Activated CD8-positive, alpha-beta T cell treated with anti-CD3 and anti-CD28 coated beads, Interleukin-2, amount 10 ng/mL, durations not matched to agents 7 days and 5 days (primary cell): ENCODE measurements around the gene SLC27A6. TPM values are rescaled to one million over a fixed set of nuclear protein-coding genes. Genes with fewer than 3 reads are reported as not detected.

ENCODE experiments used
- ATAC-seq: fragments of 150-1000 bp; cut with Tn5 transposase; one replicate; pipeline ENCODE4 v1.10.0; 2021; ENCODE audit warnings: moderate library complexity
- CTCF ChIA-PET: fragments of 350-600 bp; sonication (Branson Sonifier 250); formaldehyde crosslinking; loops from one replicate; lab custom pipeline; 2021; ENCODE audit warnings: antibody characterized with exemption; lab: Charles Lee
- POLR2A ChIA-PET: fragments of 350-600 bp; sonication (Branson Sonifier 250); formaldehyde crosslinking; loops from one replicate; lab custom pipeline; 2021; ENCODE audit warnings: antibody characterized with exemption; lab: Charles Lee
- DNase-seq: peaks from one replicate; pipeline ENCODE4 v3.0.0-alpha.2; 2020
- H3K27ac Mint-ChIP-seq: one replicate; pipeline ENCODE4 v1.8.0; 2021; ENCODE audit warnings: mild to moderate bottlenecking, mixed read lengths
- H3K27me3 Mint-ChIP-seq: one replicate; pipeline ENCODE4 v1.8.0; 2021; ENCODE audit warnings: low read depth, mixed read lengths
- H3K36me3 Mint-ChIP-seq: one replicate; pipeline ENCODE4 v1.8.0; 2021; ENCODE audit warnings: low read depth, mixed read lengths
- H3K4me1 Mint-ChIP-seq: one replicate; pipeline ENCODE4 v1.8.0; 2021; ENCODE audit warnings: low read depth, mixed read lengths
- H3K4me3 Mint-ChIP-seq: one replicate; pipeline ENCODE4 v1.8.0; 2021; ENCODE audit warnings: mild to moderate bottlenecking, mixed read lengths
- H3K9me3 Mint-ChIP-seq: one replicate; pipeline ENCODE4 v1.8.0; 2022; ENCODE audit warnings: mixed read lengths; ENCODE audit not compliant: insufficient read depth
- total RNA-seq, 2 experiments: library from RNA; stranded (reverse); gene quantifications; one replicate each; pipeline ENCODE4 v1.2.3, GENCODE V29; 2021

SLC27A6 gene
- total RNA-seq, 2 experiments from 2014 or later: not detected

GRCh38 chr5:128965638-128966302 lies 482 bp downstream of the SLC27A6 start:
- DNase-seq: no peak
- Mint-ChIP-seq H3K27ac (no peak overlapping the region), H3K27me3 (peaks cover 13% of the 10 kb centered on the region), H3K36me3 (peaks cover 2% of the 10 kb centered on the region), H3K4me3 (no peak overlapping the region), H3K9me3 (no peaks in the 10 kb centered on the region), H3K4me1 (peaks cover 3% of the 10 kb centered on the region)
- CTCF ChIA-PET: interaction anchor here (2.0 kb wide), 1 partner anchor 60 kb away, joined by 6 read pairs; no protein-coding TSS in a partner anchor
- no peak for ATAC-seq
- POLR2A ChIA-PET: no interaction called here

- no peak for ATAC-seq
Observed at GRCh38 chr5:128966375-128966774, 1.1 kb downstream of the SLC27A6 start.

GRCh38 chr5:128966846-128967245 lies 1.6 kb downstream of the SLC27A6 start:
- peaks cover 3% of the 10 kb centered on the region for H3K4me1 Mint-ChIP-seq

More at GRCh38 chr5:128966375-128966774, 1.1 kb downstream of the SLC27A6 start:
- H3K36me3 Mint-ChIP-seq: peaks cover 2% of the 10 kb centered on the region
- H3K27me3 Mint-ChIP-seq: peaks cover 13% of the 10 kb centered on the region
- CTCF ChIA-PET: no interaction called here
- no peak overlapping the region for H3K27ac Mint-ChIP-seq
- no peaks in the 10 kb centered on the region for H3K9me3 Mint-ChIP-seq
- no peak overlapping the region for H3K4me3 Mint-ChIP-seq
- POLR2A ChIA-PET: no interaction called here
- peaks cover 3% of the 10 kb centered on the region for H3K4me1 Mint-ChIP-seq
- no peak for DNase-seq

GRCh38 chr5:128973244-128973643 lies 8.0 kb downstream of the SLC27A6 start:
- CTCF ChIA-PET: no interaction called here
- no peak overlapping the region for H3K4me3 Mint-ChIP-seq

More at GRCh38 chr5:128966846-128967245, 1.6 kb downstream of the SLC27A6 start:
- Mint-ChIP-seq H3K27me3 (peaks cover 13% of the 10 kb centered on the region), H3K27ac (no peak overlapping the region), H3K4me3 (no peak overlapping the region), H3K9me3 (no peaks in the 10 kb centered on the region), H3K36me3 (peaks cover 2% of the 10 kb centered on the region)
- DNase-seq (no peak), ATAC-seq (no peak)
- CTCF ChIA-PET: no interaction called here
- POLR2A ChIA-PET: no interaction called here

GRCh38 chr5:128974567-128974966 lies 9.3 kb downstream of the SLC27A6 start:
- H3K27me3 Mint-ChIP-seq: peaks cover 2% of the 10 kb centered on the region
- CTCF ChIA-PET: no interaction called here
- no peaks in the 10 kb centered on the region for H3K36me3 Mint-ChIP-seq
- DNase-seq: no peak
- peaks cover 5% of the 10 kb centered on the region for H3K9me3 Mint-ChIP-seq
- H3K4me1 Mint-ChIP-seq: peaks cover 5% of the 10 kb centered on the region
- ATAC-seq: no peak
- H3K4me3 Mint-ChIP-seq: no peak overlapping the region
- H3K27ac Mint-ChIP-seq: no peak overlapping the region
- POLR2A ChIA-PET: no interaction called here

More at GRCh38 chr5:128973244-128973643, 8.0 kb downstream of the SLC27A6 start:
- no peak for DNase-seq
- H3K4me1 Mint-ChIP-seq: peaks cover 5% of the 10 kb centered on the region
- H3K36me3 Mint-ChIP-seq: no peaks in the 10 kb centered on the region
- peaks cover 5% of the 10 kb centered on the region for H3K9me3 Mint-ChIP-seq
- peaks cover 2% of the 10 kb centered on the region for H3K27me3 Mint-ChIP-seq
- no peak for ATAC-seq
- no peak overlapping the region for H3K27ac Mint-ChIP-seq
- POLR2A ChIA-PET: no interaction called here

GRCh38 chr5:128979761-128980160 lies 14.5 kb downstream of the SLC27A6 start:
- H3K27ac Mint-ChIP-seq: no peak overlapping the region
- no peak overlapping the region for H3K4me3 Mint-ChIP-seq
- H3K27me3 Mint-ChIP-seq: no peaks in the 10 kb centered on the region
- ChIA-PET CTCF (no interaction called here), POLR2A (no interaction called here)
- no peaks in the 10 kb centered on the region for H3K36me3 Mint-ChIP-seq
- peaks cover under 1% of the 10 kb centered on the region for H3K4me1 Mint-ChIP-seq
- ATAC-seq (no peak), DNase-seq (no peak)
- no peaks in the 10 kb centered on the region for H3K9me3 Mint-ChIP-seq

- ChIA-PET POLR2A (no interaction called here), CTCF (interaction anchor here (0.6 kb wide), 1 partner anchor 26 kb away, joined by 3 read pairs; no protein-coding TSS in a partner anchor)
- ATAC-seq (no peak), DNase-seq (no peak)
- Mint-ChIP-seq H3K4me1 (no peaks in the 10 kb centered on the region), H3K27ac (no peak overlapping the region), H3K27me3 (no peaks in the 10 kb centered on the region), H3K36me3 (no peaks in the 10 kb centered on the region), H3K4me3 (no peak overlapping the region), H3K9me3 (no peaks in the 10 kb centered on the region)
Observed at GRCh38 chr5:128980917-128981316, 15.6 kb downstream of the SLC27A6 start.

GRCh38 chr5:128984480-128984879 lies 19.2 kb downstream of the SLC27A6 start:
- H3K4me1 Mint-ChIP-seq: no peaks in the 10 kb centered on the region
- H3K4me3 Mint-ChIP-seq: no peak overlapping the region
- DNase-seq: no peak
- H3K36me3 Mint-ChIP-seq: no peaks in the 10 kb centered on the region
- no peaks in the 10 kb centered on the region for H3K9me3 Mint-ChIP-seq
- no peak overlapping the region for H3K27ac Mint-ChIP-seq
- no peaks in the 10 kb centered on the region for H3K27me3 Mint-ChIP-seq
- CTCF ChIA-PET: no interaction called here
- POLR2A ChIA-PET: no interaction called here
- no peak for ATAC-seq

- no peaks in the 10 kb centered on the region for H3K27me3 Mint-ChIP-seq
- no peak for ATAC-seq
- no peak for DNase-seq
- H3K4me3 Mint-ChIP-seq: no peak overlapping the region
- ChIA-PET CTCF (no interaction called here), POLR2A (no interaction called here)
- no peaks in the 10 kb centered on the region for H3K9me3 Mint-ChIP-seq
- H3K4me1 Mint-ChIP-seq: no peaks in the 10 kb centered on the region
- no peaks in the 10 kb centered on the region for H3K36me3 Mint-ChIP-seq
- no peak overlapping the region for H3K27ac Mint-ChIP-seq
Observed at GRCh38 chr5:128988476-128988875, 23.2 kb downstream of the SLC27A6 start.

GRCh38 chr5:129001841-129002526 lies 36.7 kb downstream of the SLC27A6 start:
- Mint-ChIP-seq H3K36me3 (no peaks in the 10 kb centered on the region), H3K27me3 (no peaks in the 10 kb centered on the region), H3K4me1 (no peaks in the 10 kb centered on the region), H3K9me3 (no peaks in the 10 kb centered on the region), H3K27ac (no peak overlapping the region), H3K4me3 (no peak overlapping the region)
- POLR2A ChIA-PET: no interaction called here
- ATAC-seq (no peak), DNase-seq (no peak)
- CTCF ChIA-PET: no interaction called here

GRCh38 chr5:129002527-129002842 lies 37.2 kb downstream of the SLC27A6 start:
- DNase-seq (no peak), ATAC-seq (no peak)
- no peaks in the 10 kb centered on the region for H3K4me1 Mint-ChIP-seq
- no peak overlapping the region for H3K27ac Mint-ChIP-seq
- no peaks in the 10 kb centered on the region for H3K27me3 Mint-ChIP-seq
- POLR2A ChIA-PET: no interaction called here
- CTCF ChIA-PET: no interaction called here
- no peaks in the 10 kb centered on the region for H3K9me3 Mint-ChIP-seq
- no peaks in the 10 kb centered on the region for H3K36me3 Mint-ChIP-seq
- no peak overlapping the region for H3K4me3 Mint-ChIP-seq

- H3K9me3 Mint-ChIP-seq: no peaks in the 10 kb centered on the region
- no peaks in the 10 kb centered on the region for H3K4me1 Mint-ChIP-seq
- H3K36me3 Mint-ChIP-seq: no peaks in the 10 kb centered on the region
- no peaks in the 10 kb centered on the region for H3K27me3 Mint-ChIP-seq
- ChIA-PET CTCF (no interaction called here), POLR2A (no interaction called here)
- H3K4me3 Mint-ChIP-seq: no peak overlapping the region
- DNase-seq (no peak), ATAC-seq (no peak)
- H3K27ac Mint-ChIP-seq: no peak overlapping the region
Observed at GRCh38 chr5:129003232-129003631, 37.9 kb downstream of the SLC27A6 start.
